ENCODE results near the gene PAFAH1B1.
"Not testable (repeated sequence)": the region's sequence is repeated elsewhere in the genome, so short reads cannot be mapped to it uniquely, and the experiment has no call there.

Gene PAFAH1B1

GRCh38 chr17:2690165-2691068 is 97.0 kb downstream of the PAFAH1B1 start:
- DNase-seq = no peak

DNA sequence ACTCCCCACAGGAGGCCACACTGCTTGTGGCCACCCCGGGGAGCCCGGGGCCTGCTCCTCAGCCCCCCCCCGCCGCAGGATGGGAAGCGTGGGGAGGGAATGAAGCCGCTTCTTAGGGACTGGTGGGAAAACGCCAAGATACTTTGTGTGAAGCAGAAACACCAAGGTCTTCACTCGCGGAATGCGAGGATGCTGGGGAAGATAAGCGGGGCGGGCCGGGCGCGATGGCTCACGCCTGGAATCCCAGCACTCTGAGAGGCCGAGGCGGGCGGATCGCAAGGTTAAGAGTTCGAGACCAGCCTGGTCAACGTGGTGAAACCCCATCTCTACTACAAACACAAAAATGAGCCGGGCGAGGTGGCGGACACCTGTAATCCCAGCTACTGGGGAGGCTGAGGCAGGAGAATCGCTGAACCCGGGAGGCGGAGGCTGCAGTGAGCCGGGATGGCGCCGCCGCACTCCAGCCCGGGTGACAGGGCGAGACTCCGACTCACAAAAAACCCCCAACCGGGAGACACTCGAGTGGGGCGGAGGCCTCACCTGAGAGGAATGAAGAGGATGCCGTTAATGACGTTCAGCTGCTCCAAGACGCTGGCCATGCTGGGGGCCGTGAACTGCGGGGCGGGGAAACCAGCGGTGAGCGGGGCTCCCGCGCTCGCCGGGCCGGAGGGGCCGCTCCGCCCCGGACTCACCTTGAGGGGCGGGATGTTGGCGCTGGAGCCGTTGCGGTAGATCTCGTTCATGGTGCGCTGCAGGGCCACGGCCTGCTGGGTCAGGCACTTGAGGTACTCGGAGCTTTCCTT is 97.8 kb downstream of the PAFAH1B1 start:
- no peak for DNase-seq

- no peak for DNase-seq
Observed at GRCh38 chr17:2691965-2692780, 98.7 kb downstream of the PAFAH1B1 start.

DNA sequence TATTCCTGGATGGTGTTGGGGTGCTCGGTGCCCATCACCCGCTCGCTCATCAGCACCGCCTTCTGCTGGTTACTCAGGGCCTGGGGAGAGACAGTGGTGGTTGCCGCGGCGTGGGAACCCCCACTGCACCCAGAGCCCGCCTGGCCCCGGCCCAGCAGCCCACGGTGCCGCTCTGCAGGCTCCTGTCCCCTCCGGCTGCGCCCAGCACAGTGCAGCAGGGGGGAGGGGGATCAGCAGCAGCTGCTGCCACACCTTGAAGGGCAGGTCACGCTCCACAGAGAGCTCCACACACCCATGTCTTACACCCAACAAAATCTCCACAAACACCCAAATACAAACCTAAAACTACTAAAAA is 99.3 kb downstream of the PAFAH1B1 start:
- no peak for DNase-seq

DNA sequence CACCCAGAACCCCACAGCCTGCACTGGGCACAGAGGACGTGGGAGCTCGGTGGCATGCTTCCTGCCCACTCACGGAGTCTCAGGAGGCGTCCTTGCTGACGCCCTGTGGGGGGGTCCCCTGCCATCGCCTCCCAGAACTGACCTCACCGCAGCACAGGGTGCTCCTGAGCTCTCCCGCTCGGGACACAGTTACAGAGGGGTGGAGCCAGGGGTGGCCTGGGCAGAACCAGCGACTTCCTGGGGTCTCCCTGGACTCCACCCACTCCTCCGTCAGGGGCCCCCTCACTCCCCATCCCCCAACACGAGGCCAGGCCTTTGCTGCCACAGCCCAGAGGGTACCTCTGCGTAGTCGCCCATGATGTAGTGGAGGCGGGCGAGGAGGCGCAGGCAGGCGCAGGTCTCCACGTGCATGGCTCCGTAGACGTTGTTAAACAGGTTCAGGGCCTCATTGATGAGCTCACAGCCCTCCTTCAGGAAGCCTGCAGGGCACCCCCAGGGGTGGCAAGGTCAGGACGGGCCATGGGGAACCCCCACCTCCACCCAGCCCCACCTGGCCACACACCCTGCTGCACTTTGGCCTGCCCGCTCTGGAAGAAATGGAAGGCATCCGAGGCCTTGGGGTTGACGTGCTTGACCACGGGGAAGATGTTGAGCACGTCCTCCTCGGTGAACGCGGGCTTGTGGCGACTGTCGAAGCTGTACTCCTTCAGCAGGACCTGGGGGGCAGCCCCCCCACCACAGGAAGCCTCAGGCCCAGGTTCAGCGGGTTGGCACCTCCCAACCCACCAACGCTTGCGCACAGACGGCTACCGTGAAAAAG is 100.3 kb downstream of the PAFAH1B1 start:
- DNase-seq = no peak

DNA sequence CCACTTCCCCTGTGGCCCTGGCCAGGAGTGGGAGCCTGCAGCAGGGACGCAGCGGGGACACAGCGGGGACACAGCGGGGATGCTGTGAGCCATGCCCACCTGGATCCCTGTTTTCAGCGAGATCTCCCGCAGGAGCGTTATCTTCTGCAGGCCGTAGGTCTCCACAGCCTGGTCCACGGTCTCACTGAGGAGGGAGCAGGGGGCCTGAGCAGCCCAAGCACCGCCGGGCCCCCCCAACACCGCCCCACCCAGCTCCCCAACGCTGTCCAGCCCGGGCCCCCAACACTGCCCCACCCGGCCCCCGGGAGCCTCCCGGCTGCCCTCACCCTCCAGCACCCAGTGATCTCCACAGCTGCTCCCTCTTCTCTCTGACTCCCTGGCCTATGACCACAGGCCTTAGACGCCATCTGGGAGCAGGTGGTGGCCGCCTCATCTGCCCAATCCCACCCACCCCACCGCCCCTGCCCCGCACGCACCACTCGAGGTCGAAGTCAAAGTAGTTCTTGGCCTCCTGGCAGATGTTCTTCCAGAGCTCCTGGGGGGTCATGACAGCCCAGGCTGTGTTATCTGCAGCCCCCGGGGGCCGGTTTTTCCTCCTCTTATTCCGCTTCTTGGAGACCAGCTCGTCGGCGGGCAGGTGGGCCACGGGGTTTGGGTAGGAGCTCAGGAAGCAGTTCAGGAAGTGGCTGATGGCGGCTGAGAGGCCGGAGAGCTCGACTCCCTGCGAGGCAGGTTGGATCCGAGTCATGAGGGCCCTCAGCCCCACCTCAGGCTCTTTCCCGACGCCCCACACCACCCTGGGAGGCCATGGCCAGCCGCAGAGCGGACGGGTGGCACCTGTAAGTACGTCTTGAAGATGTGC is 101.2 kb downstream of the PAFAH1B1 start:
- DNase-seq = no peak

GRCh38 chr17:2695243-2695960 is 101.9 kb downstream of the PAFAH1B1 start:
- DNase-seq = no peak

- DNase-seq = no peak
Observed at GRCh38 chr17:2695961-2696760, 102.7 kb downstream of the PAFAH1B1 start.

DNA sequence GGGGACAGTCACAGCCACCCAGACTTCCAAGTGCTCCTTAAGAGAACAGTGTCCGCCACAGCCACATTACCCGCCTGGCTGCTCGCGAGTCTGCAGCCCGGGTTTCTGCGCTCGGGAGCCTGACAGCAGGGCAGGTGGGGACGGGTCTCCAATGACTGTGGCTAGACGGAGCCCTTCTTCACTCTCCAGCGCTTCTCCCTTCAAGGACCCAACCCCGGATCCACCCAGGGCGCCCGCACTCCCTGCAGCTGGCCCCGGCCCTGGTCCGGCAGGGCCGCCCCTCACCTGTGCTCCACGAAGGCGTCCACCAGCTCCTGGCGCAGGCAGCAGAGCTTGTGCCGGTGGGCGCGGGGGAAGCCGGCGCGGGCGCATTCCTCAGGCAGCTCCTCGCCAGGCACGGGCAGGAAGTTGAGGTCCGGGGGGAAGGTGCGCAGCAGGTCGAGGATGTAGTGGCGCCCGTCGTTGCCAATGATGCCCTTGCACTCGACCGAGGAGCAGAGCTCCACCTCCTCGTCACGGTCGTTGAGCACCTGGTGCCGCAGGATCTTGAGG is 104.2 kb downstream of the PAFAH1B1 start:
- no peak for DNase-seq

DNA sequence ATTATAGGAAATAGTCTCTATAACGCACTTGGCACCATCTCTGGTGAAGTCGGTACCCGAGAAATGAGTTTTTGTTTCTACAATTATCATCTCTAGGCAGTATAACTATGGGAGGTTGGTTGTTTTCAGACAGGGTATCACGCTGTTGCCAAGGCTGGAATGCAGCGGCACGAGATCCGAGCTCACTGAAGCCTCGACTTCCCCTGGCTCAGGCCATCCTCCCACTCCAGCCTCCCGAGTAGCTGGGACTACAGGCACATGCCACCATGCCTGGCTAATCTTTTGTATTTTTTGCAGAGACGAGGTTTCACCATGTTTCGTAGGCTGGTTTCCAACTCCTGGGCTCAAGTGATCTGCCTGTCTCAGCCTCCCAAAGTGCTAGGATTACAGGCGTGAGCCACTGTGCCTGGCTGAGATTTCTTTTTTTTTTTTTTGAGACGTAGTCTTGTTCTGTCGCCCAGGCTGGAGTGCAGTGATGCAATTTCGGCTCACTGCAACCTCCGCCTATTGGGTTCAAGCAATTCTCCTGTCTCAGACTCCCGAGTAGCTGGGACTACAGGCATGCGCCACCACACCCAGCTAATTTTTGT is 105.9 kb downstream of the PAFAH1B1 start:
- DNase-seq = not testable (repeated sequence)

DNA sequence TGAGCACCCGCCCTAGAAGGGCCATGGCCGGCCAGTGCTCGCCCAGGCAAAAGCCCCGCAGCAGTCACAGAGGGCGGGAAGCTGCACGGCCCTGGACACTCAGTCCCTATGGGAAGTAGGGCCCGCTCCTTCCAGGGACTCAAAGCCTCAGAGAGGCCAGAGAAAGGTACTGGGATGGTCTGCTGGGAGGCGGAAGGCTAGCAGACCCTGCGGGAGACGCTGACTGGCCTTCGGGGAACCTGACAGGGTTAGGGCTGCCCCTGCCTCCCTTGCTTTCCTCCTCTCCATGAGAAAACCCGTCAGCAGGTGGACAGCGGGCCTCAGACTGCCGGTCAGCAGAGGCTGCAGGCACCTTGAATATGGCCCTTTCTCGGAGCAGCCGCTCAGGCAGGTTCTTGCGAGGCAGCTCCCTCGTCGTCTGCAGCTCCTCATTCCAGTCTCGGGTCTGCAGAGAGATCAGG is 106.6 kb downstream of the PAFAH1B1 start:
- DNase-seq = no peak

GRCh38 chr17:2700491-2701141 is 107.2 kb downstream of the PAFAH1B1 start:
- no peak for DNase-seq

DNA sequence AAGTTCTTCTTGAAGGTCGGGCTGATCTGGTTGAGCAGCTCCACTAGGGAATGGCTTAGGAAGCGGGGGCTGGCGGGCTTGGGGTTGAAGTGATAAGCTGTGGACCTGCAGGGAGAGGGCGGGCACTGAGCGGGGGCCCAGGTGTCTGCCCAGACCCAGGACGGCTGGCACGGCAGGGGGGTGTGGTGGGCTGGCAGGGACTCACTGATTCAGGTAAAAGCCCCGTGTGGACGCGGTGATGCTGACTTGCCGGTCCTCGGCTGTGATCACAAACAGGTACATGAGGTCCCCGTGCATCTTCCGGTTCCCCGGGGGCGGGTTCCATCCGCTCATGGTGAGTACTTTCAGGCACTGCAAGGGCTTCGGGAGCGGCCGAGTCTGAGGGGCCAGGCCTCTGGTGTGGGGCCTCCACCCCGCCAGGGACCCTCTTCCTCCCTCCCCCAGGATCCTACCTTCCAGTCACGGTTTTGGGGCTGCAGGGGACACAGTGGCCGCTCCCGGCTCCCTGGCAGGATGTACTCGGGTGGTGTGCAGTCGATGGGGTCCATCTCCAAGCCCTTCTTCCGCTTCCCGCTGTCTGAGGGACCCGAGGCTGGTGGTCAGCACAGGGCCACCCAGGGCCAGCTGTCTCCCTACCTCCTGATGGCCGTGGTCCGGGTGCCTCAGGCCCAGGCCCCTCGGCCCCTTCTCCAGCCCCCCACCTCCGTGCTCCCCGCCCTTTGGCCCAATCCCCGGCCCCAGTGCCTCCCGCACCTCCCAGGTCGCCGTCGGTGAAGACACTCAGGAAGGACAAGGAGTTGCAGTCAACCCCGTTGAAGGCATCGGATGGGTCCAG is 107.9 kb downstream of the PAFAH1B1 start:
- DNase-seq = no peak

- no peak for DNase-seq
Observed at GRCh38 chr17:2701996-2702741, 108.7 kb downstream of the PAFAH1B1 start.

- DNase-seq = no peak
Observed at GRCh38 chr17:2703181-2703580, 109.7 kb downstream of the PAFAH1B1 start.

GRCh38 chr17:2703606-2704005 is 110.2 kb downstream of the PAFAH1B1 start:
- no peak for DNase-seq
